Measurements from ENCODE around the gene FOXP1. TPM values are rescaled to one million over a fixed set of nuclear protein-coding genes. Genes with fewer than 3 reads are reported as not detected.

The FOXP1 gene
- polyA plus RNA-seq, 1 donor from 2014 or later, result 5.6 TPM

DNA sequence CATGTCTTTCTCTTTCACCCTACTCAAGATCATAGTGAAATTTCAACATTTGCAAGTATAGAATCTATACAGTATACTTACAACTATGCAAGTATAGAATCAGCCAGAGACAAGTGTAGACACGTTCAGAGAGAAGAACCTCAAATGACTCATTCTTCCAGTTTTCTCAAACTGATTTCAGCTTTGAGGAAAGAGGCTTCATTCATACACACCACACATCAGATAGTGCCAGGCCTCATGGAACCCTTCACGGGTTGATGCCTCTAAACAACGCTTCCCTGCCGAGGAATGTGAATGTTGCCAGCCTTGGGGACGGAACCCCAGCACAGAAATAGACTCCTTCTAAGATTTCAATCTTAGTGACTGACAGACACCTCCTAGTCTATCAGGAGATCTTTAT lies 135.7 kb downstream of the FOXP1 start:
- Histone ChIP-seq H3K79me2 (replicated peaks; ENCODE audit: insufficient read depth, low read length) (no peaks in the 10 kb centered on the region), H3F3A (ENCODE audit: insufficient read depth, low read length, poor library complexity, severe bottlenecking) (no peaks in the 10 kb centered on the region), H3K4me3 (ENCODE audit: low read length) (no peak overlapping the region), H3K36me3 (ENCODE audit: insufficient read depth, low read length) (no peaks in the 10 kb centered on the region), H3K27ac (ENCODE audit: low read length) (no peak overlapping the region), H3K9me3 (ENCODE audit: low read length) (no peaks in the 10 kb centered on the region), H3K4me2 (ENCODE audit: low read length) (no peak overlapping the region), H4K20me1 (ENCODE audit: insufficient read depth) (no peaks in the 10 kb centered on the region), H3K9ac (ENCODE audit: low read length) (no peak overlapping the region), H2AFZ (ENCODE audit: low read depth, low read length) (no peak overlapping the region), H3K9me2 (ENCODE audit: insufficient read depth, low read length) (no peaks in the 10 kb centered on the region), H3K27me3 (ENCODE audit: insufficient read depth, low read depth, low read length) (no peaks in the 10 kb centered on the region)
- no peak for TF ChIP-seq POLR2AphosphoS5 (IDR thresholded peaks at IDR 0.05)
- TF ChIP-seq SMC3 (conservative IDR thresholded peaks at IDR 0.05; ENCODE audit: poor library complexity), result no peak
- TF ChIP-seq EZH2 (IDR thresholded peaks at IDR 0.05; ENCODE audit: borderline replicate concordance, insufficient read depth, low read length, poor library complexity, severe bottlenecking), result no peak
- no peak for TF ChIP-seq RAD21 (conservative IDR thresholded peaks at IDR 0.05)
- TF ChIP-seq, protein P1, sequence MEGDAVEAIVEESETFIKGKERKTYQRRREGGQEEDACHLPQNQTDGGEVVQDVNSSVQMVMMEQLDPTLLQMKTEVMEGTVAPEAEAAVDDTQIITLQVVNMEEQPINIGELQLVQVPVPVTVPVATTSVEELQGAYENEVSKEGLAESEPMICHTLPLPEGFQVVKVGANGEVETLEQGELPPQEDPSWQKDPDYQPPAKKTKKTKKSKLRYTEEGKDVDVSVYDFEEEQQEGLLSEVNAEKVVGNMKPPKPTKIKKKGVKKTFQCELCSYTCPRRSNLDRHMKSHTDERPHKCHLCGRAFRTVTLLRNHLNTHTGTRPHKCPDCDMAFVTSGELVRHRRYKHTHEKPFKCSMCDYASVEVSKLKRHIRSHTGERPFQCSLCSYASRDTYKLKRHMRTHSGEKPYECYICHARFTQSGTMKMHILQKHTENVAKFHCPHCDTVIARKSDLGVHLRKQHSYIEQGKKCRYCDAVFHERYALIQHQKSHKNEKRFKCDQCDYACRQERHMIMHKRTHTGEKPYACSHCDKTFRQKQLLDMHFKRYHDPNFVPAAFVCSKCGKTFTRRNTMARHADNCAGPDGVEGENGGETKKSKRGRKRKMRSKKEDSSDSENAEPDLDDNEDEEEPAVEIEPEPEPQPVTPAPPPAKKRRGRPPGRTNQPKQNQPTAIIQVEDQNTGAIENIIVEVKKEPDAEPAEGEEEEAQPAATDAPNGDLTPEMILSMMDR (IDR thresholded peaks at IDR 0.05; ENCODE audit: poor library complexity, severe bottlenecking), result no peak
- TF ChIP-seq EP300 (conservative IDR thresholded peaks at IDR 0.05; ENCODE audit: poor library complexity, severe bottlenecking), result no peak
- TF ChIP-seq REST (IDR thresholded peaks at IDR 0.05; ENCODE audit: borderline replicate concordance), result no peak
- TF ChIP-seq TAF1 (IDR thresholded peaks at IDR 0.05; ENCODE audit: low read depth), result no peak
- no peak for TF ChIP-seq MXI1 (conservative IDR thresholded peaks at IDR 0.05; ENCODE audit: poor library complexity, severe bottlenecking)

- TF ChIP-seq MXI1 (conservative IDR thresholded peaks at IDR 0.05; ENCODE audit: poor library complexity, severe bottlenecking), result no peak
- TF ChIP-seq REST (IDR thresholded peaks at IDR 0.05; ENCODE audit: borderline replicate concordance), result no peak
- TF ChIP-seq TAF1 (IDR thresholded peaks at IDR 0.05; ENCODE audit: low read depth), result no peak
- TF ChIP-seq POLR2AphosphoS5 (IDR thresholded peaks at IDR 0.05), result no peak
- TF ChIP-seq, protein P1 (IDR thresholded peaks at IDR 0.05; ENCODE audit: poor library complexity, severe bottlenecking), result no peak
- no peak for TF ChIP-seq EP300 (conservative IDR thresholded peaks at IDR 0.05; ENCODE audit: poor library complexity, severe bottlenecking)
- no peak for TF ChIP-seq RAD21 (conservative IDR thresholded peaks at IDR 0.05)
- H2AFZ ChIP-seq (ENCODE audit: low read depth, low read length), result no peak overlapping the region
- no peak overlapping the region for H3K4me3 ChIP-seq (ENCODE audit: low read length)
- H3K79me2 ChIP-seq (replicated peaks; ENCODE audit: insufficient read depth, low read length), result no peaks in the 10 kb centered on the region
- no peaks in the 10 kb centered on the region for H3K9me3 ChIP-seq (ENCODE audit: low read length)
- no peaks in the 10 kb centered on the region for H3K27me3 ChIP-seq (ENCODE audit: insufficient read depth, low read depth, low read length)
- no peaks in the 10 kb centered on the region for H3K9me2 ChIP-seq (ENCODE audit: insufficient read depth, low read length)
- H3K4me2 ChIP-seq (ENCODE audit: low read length), result no peak overlapping the region
- no peaks in the 10 kb centered on the region for H3F3A ChIP-seq (ENCODE audit: insufficient read depth, low read length, poor library complexity, severe bottlenecking)
- H4K20me1 ChIP-seq (ENCODE audit: insufficient read depth), result no peaks in the 10 kb centered on the region
- no peak overlapping the region for H3K9ac ChIP-seq (ENCODE audit: low read length)
- no peak overlapping the region for H3K27ac ChIP-seq (ENCODE audit: low read length)
- H3K36me3 ChIP-seq (ENCODE audit: insufficient read depth, low read length), result no peaks in the 10 kb centered on the region
Observed at GRCh38 chr3:71447197-71447596, 136.3 kb downstream of the FOXP1 start.
